GM12878 (cell line): ENCODE data around the gene ERICH4. TPM values are rescaled to one million over a fixed set of nuclear protein-coding genes. Genes with fewer than 3 reads are reported as not detected.

Experiments
- ATAC-seq: fragments of 200-7000 bp; cut with Tn5 transposase; 3 replicates; pipeline ENCODE4 v1.9.1; 2020; ENCODE audit warnings: mild to moderate bottlenecking, moderate library complexity
- BruUV-seq: library from RNA; stranded (reverse); fragments of 400-500 nt; replicated peaks from 2 replicates; lab custom pipeline; 2021; lab: Mats Ljungman, UMichigan
- CTCF ChIA-PET: fragments of 300-600 bp; sonication (Branson Sonifier 250); formaldehyde crosslinking; extraction: SDS; loops from one replicate; lab custom pipeline; 2021; ENCODE audit warnings: inconsistent platforms; lab: Yijun Ruan, JAX
- POLR2A ChIA-PET: fragments of 350-600 bp; formaldehyde crosslinking; extraction: SDS; loops from one replicate; lab custom pipeline; 2021; ENCODE audit warnings: inconsistent platforms; lab: Charles Lee
- RAD21 ChIA-PET: fragments of 300-600 bp; sonication (Branson Sonifier 250); formaldehyde crosslinking; loops from one replicate; lab custom pipeline; 2023; ENCODE audit warnings: antibody characterized with exemption; ENCODE audit not compliant: unreplicated experiment; lab: Charles Lee
- SMC1A ChIA-PET: fragments of 300-600 bp; sonication (Branson Sonifier 250); formaldehyde crosslinking; loops from one replicate; lab custom pipeline; 2023; ENCODE audit not compliant: unreplicated experiment, uncharacterized antibody; lab: Charles Lee
- DNase-seq: peaks from one replicate; pipeline ENCODE4 v3.0.0-alpha.2; 2011; ENCODE audit warnings: low read depth, low spot score
- FAIRE-seq: peaks from 3 replicates; lab custom pipeline; 2011; peaks lifted over from hg19 to GRCh38; lab: Jason Lieb, UNC
- H2AFZ ChIP-seq: 2 replicates; pipeline ENCODE4 v1.6.0; 2011; ENCODE audit warnings: low read depth, low read length, control low read depth; ENCODE audit not compliant: control insufficient read depth
- H3K27ac ChIP-seq: 2 replicates; pipeline ENCODE4 v1.5.1; 2011; ENCODE audit warnings: control low read depth; ENCODE audit not compliant: control insufficient read depth, insufficient read depth
- H3K27me3 ChIP-seq, 2 experiments: replicated peaks in 1 of 2; 2 replicates each; pipeline versions ENCODE4 v1.6.0 to v1.6.1; 2011; ENCODE audit warnings: low read length in 1 of 2; ENCODE audit not compliant: control insufficient read depth in 2 of 2, insufficient read depth in 2 of 2
- H3K36me3 ChIP-seq, 2 experiments: 2 replicates each; pipeline ENCODE4 v1.5.1; 2011; ENCODE audit warnings: low read length in 1 of 2; ENCODE audit not compliant: control insufficient read depth in 2 of 2, insufficient read depth in 2 of 2
- H3K4me1 ChIP-seq: 2 replicates; pipeline ENCODE4 v1.6.1; 2011; ENCODE audit warnings: mild to moderate bottlenecking, low read length, moderate library complexity, mixed read lengths; ENCODE audit not compliant: control insufficient read depth, insufficient read depth
- H3K4me2 ChIP-seq: 2 replicates; pipeline ENCODE4 v1.6.0; 2011; ENCODE audit warnings: control low read depth; ENCODE audit not compliant: control insufficient read depth, insufficient read depth
- H3K4me3 ChIP-seq: fragments of 200-600 bp; sonication (generic); 2 replicates; pipeline ENCODE4 v1.5.1; 2016
- H3K79me2 ChIP-seq: 2 replicates; pipeline ENCODE4 v1.6.0; 2011; ENCODE audit warnings: low read length; ENCODE audit not compliant: control insufficient read depth, insufficient read depth
- H3K9ac ChIP-seq: 2 replicates; pipeline ENCODE4 v1.8.0; 2011; ENCODE audit warnings: low read length, control low read depth, mixed read lengths; ENCODE audit not compliant: control insufficient read depth, insufficient read depth
- H3K9me3 ChIP-seq: replicated peaks from 3 replicates; pipeline ENCODE4 v1.5.1; 2011; ENCODE audit warnings: mild to moderate bottlenecking, low read length; ENCODE audit not compliant: control insufficient read depth, insufficient read depth
- H4K20me1 ChIP-seq: 2 replicates; pipeline ENCODE4 v1.6.0; 2011; ENCODE audit not compliant: control insufficient read depth, insufficient read depth
- ATF7 ChIP-seq: fragments of 450-650 bp; IDR thresholded peaks from 2 replicates; pipeline ENCODE4 v1.6.1; 2016; ENCODE audit warnings: low read depth, mild to moderate bottlenecking
- GABPA ChIP-seq: IDR thresholded peaks from 2 replicates; pipeline ENCODE4 v1.6.1; 2014; ENCODE audit warnings: antibody characterized with exemption, low read depth, mild to moderate bottlenecking, inconsistent platforms
- MEF2A ChIP-seq: IDR thresholded peaks from 2 replicates; pipeline ENCODE4 v1.6.1; 2011; ENCODE audit warnings: low read depth, mild to moderate bottlenecking, low read length, moderate library complexity; ENCODE audit not compliant: insufficient read depth
- SMAD1 ChIP-seq: fragments of 450-650 bp; IDR thresholded peaks from 2 replicates; pipeline ENCODE4 v1.6.1; 2018; ENCODE audit warnings: mild to moderate bottlenecking, low read depth; ENCODE audit not compliant: partially characterized antibody
- SREBF2 ChIP-seq: IDR thresholded peaks from 2 replicates; pipeline ENCODE4 v1.6.1; 2012; ENCODE audit warnings: mild to moderate bottlenecking, low read length
- STAT1 ChIP-seq: fragments of 450-650 bp; conservative IDR thresholded peaks from 2 replicates; pipeline ENCODE4 v1.6.1; 2014; ENCODE audit warnings: antibody characterized with exemption, mild to moderate bottlenecking
- ZBTB4 ChIP-seq: fragments of 450-650 bp; formaldehyde crosslinking; IDR thresholded peaks from 2 replicates; pipeline ENCODE4 v1.4.0; 2022; ENCODE audit warnings: mild to moderate bottlenecking, moderate library complexity
- WGBS: methylation state at CpG from one replicate; pipeline ENCODE4 v1.1.6; 2016; ENCODE audit warnings: low lambda C conversion rate; ENCODE audit not compliant: insufficient replicate concordance, insufficient coverage; ENCODE audit errors: missing lambda C conversion rate; 5-methylcytosine and 5-hydroxymethylcytosine counted together
- in situ Hi-C: fragments of 300-500 bp; cut with MboI; formaldehyde crosslinking; loops from 9 replicates; pipeline ENCODE4 v1.14.3; 2018; ENCODE audit warnings: mixed read lengths
- intact Hi-C: fragments of 100-400 bp; cut with micrococcal nuclease; formaldehyde crosslinking; loops from one replicate; pipeline ENCODE4 v1.14.2; 2022; ENCODE audit not compliant: unreplicated experiment
- polyA plus RNA-seq, 11 experiments: library from polyadenylated mRNA; depleted of rRNA in 4 of 11; unstranded in 6 of 11; stranded (reverse) in 5 of 11; fragments of >200 nt; fragmentation: Nextera tagmentation in 4 of 11; fragmentation: Illumina TruSeq in 1 of 11; extraction: Ambion mirVana in 4 of 11; extraction: Trizol in 1 of 11; gene quantifications; 1 replicate in 1 of 11; 2 replicates in 10 of 11; pipeline versions ENCODE4 v1.2.1 to v1.2.3, GENCODE V29; 2011 to 2016; ENCODE audit warnings: inconsistent platforms in 2 of 11, missing spikeins in 2 of 11, low read depth in 1 of 11
- total RNA-seq, 4 experiments: library from RNA; depleted of rRNA in 3 of 4; stranded (reverse); fragments of >200 nt in 3 of 4; fragmentation: Illumina TruSeq in 1 of 4; extraction: Trizol in 1 of 4; gene quantifications; 2 replicates each; pipeline versions ENCODE4 v1.2.1 to v1.2.3, GENCODE V29; 2013 to 2021

Gene ERICH4
- total and polyA plus RNA-seq, 10 of the 15 experiments (the other 5 are each of a cell fraction or from before 2014, with no cell fraction given) = not detected

- Histone ChIP-seq H4K20me1 (no peaks in the 10 kb centered on the region), H3K36me3 (peaks cover 9 to 10% of the 10 kb centered on the region in 2 experiments; a peak in 3 of 4 replicates), H2AFZ (no peak overlapping the region), H3K79me2 (peaks cover 2% of the 10 kb centered on the region), H3K27me3 (no peaks in the 10 kb centered on the region), H3K4me3 (no peak overlapping the region), H3K9ac (no peak overlapping the region), H3K4me1 (no peaks in the 10 kb centered on the region), H3K9me3 (no peaks in the 10 kb centered on the region), H3K27ac (no peak overlapping the region), H3K4me2 (no peak overlapping the region)
- in situ Hi-C loops (no loop called here), intact Hi-C loops (loop anchor here (5.0 kb wide), 1 partner anchor 234 kb away; no protein-coding TSS in a partner anchor)
- ATAC-seq (no peak), FAIRE-seq (no peak), DNase-seq (no peak)
- no TSS peak for BruUV-seq
- CTCF ChIA-PET = interaction anchor here (0.6 to 1.6 kb wide), 4 partner anchors 13 to 232 kb away, joined by 3 read pairs; no protein-coding TSS in a partner anchor
- RAD21 ChIA-PET = interaction anchor here (0.6 kb wide), 1 partner anchor 75 kb away, joined by 3 read pairs; no protein-coding TSS in a partner anchor
- SMC1A ChIA-PET = interaction anchor here (0.6 to 1.7 kb wide), 2 partner anchors 12 to 226 kb away, joined by 3 to 4 read pairs; no protein-coding TSS in a partner anchor
- POLR2A ChIA-PET = interaction anchor here (0.5 kb wide), 1 partner anchor 119 kb away, joined by 5 read pairs; no protein-coding TSS in a partner anchor
- TF ChIP-seq ATF7 (no peak), SREBF2 (no peak)
Observed at GRCh38 chr19:41436674-41436951, 6.3 kb upstream of the ERICH4 start.

DNA sequence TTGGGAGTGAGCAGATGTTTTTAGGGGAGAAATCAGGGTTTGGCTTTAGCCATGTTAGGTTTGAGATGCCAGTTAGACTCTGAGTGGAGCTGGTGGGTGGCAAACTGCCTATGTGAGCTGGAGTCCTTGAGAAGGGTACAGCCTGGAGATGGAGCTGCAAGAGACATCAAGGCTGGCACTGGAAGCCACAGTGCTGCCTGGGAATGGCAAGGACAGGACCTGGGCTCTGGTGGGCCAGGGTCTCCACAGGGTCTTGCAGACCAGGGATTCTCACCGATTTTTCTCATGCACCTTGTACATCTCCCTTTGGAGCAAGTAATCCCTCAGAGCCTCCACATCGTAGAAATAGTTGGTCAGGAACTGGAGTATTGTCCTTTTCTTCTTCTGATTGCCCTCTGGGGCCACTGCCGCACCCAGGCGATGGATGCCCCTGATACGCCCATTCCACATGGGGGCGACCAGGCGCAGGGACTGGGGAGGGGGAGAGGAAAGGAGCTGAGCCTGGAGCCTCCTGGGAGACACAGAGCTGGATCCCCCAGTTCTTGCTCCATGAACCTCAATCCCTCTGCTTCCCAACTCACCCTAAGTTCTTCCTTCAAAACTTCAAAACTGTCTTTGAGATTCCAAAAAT, 4.9 kb upstream of the ERICH4 start:
- 95% methylated on average over 7 of the region's 7 CpGs for WGBS
- H3K27ac ChIP-seq = no peak overlapping the region
- RAD21 ChIA-PET = interaction anchor here (1.2 kb wide), 1 partner anchor 9 kb away, joined by 4 read pairs; no protein-coding TSS in a partner anchor
- BruUV-seq = no TSS peak
- no peaks in the 10 kb centered on the region for H3K4me1 ChIP-seq
- H3K79me2 ChIP-seq = peaks cover 2% of the 10 kb centered on the region
- in situ Hi-C loops (no loop called here), intact Hi-C loops (loop anchor here (5.0 kb wide), 1 partner anchor 236 kb away; no protein-coding TSS in a partner anchor)
- H3K4me2 ChIP-seq = no peak overlapping the region; the same call in 1 of the 2 replicates
- POLR2A ChIA-PET = interaction anchor here (0.5 to 0.6 kb wide), 2 partner anchors 84 to 304 kb away, joined by 3 to 5 read pairs; no protein-coding TSS in a partner anchor
- CTCF ChIA-PET = interaction anchor here (0.7 to 3.3 kb wide), 4 partner anchors 9 to 131 kb away, joined by 3 to 19 read pairs (median 4); no protein-coding TSS in a partner anchor
- SMC1A ChIA-PET = interaction anchor here (0.7 to 1.2 kb wide), 2 partner anchors 11 to 28 kb away, joined by 3 to 4 read pairs; no protein-coding TSS in a partner anchor
- H3K9me3 ChIP-seq = no peaks in the 10 kb centered on the region
- H3K27me3 ChIP-seq = no peaks in the 10 kb centered on the region
- peaks cover 2% of the 10 kb centered on the region in 2 experiments; a peak in 3 of 4 replicates for H3K36me3 ChIP-seq
- no peak for DNase-seq
- no peaks in the 10 kb centered on the region for H4K20me1 ChIP-seq
- H2AFZ ChIP-seq = no peak overlapping the region
- no peak for FAIRE-seq
- H3K4me3 ChIP-seq = no peak overlapping the region
- ATAC-seq = no peak
- H3K9ac ChIP-seq = no peak overlapping the region
- TF ChIP-seq ZBTB4 (CRISPR knock-in tag) = no peak
- no peak for TF ChIP-seq MEF2A
- TF ChIP-seq GABPA = no peak
- TF ChIP-seq SMAD1 = no peak
- no peak for TF ChIP-seq STAT1
